Islet of Langerhans (tissue), 1 donor: Measurements from ENCODE around the gene FAM110A.
"Not testable (repeated sequence)": the region's sequence is repeated elsewhere in the genome, so short reads cannot be mapped to it uniquely, and the experiment has no call there.

Experiments used
- FAIRE-seq: peaks from one replicate; lab custom pipeline; 2011; peaks lifted over from hg19 to GRCh38; lab: Jason Lieb, UNC

Gene FAM110A

GRCh38 chr20:873875-874607 is 40.5 kb downstream of the FAM110A start:
- no peak for FAIRE-seq

GRCh38 chr20:875115-875514 is 41.6 kb downstream of the FAM110A start:
- no peak for FAIRE-seq

- FAIRE-seq: no peak
Observed at GRCh38 chr20:877814-878213, 44.3 kb downstream of the FAM110A start.

- FAIRE-seq: no peak
Observed at GRCh38 chr20:878511-879307, 45.2 kb downstream of the FAM110A start.

GRCh38 chr20:879626-880025 is 46.1 kb downstream of the FAM110A start:
- FAIRE-seq: no peak

- no peak for FAIRE-seq
Observed at GRCh38 chr20:881051-881782, 47.7 kb downstream of the FAM110A start.

- no peak for FAIRE-seq
Observed at GRCh38 chr20:881783-882144, 48.2 kb downstream of the FAM110A start.

GRCh38 chr20:884983-885952 is 51.8 kb downstream of the FAM110A start:
- no peak for FAIRE-seq

- FAIRE-seq: no peak
Observed at GRCh38 chr20:887137-887536, 53.6 kb downstream of the FAM110A start.

- no peak for FAIRE-seq
Observed at GRCh38 chr20:888057-888456, 54.5 kb downstream of the FAM110A start.

- FAIRE-seq: no peak
Observed at GRCh38 chr20:889106-889505, 55.6 kb downstream of the FAM110A start.

- no peak for FAIRE-seq
Observed at GRCh38 chr20:889932-890463, 56.5 kb downstream of the FAM110A start.

- FAIRE-seq: no peak
Observed at GRCh38 chr20:890666-891057, 57.1 kb downstream of the FAM110A start.

GRCh38 chr20:891058-891705 is 57.7 kb downstream of the FAM110A start:
- FAIRE-seq: no peak

GRCh38 chr20:891706-892080 is 58.2 kb downstream of the FAM110A start:
- FAIRE-seq: no peak

GRCh38 chr20:892371-892770 is 58.9 kb downstream of the FAM110A start:
- not testable (repeated sequence) for FAIRE-seq
